AG10803 (cell line): ENCODE results near the gene MTUS2.

Experiments used
- DNase-seq: peaks from one replicate; pipeline ENCODE4 v3.0.0; 2010; ENCODE audit warnings: low read depth
- H3K4me3 ChIP-seq: 2 replicates; pipeline ENCODE4 v1.5.1; 2011; ENCODE audit warnings: mild to moderate bottlenecking, low read length, control low read depth
- CTCF ChIP-seq: conservative IDR thresholded peaks from 2 replicates; pipeline ENCODE4 v1.5.1; 2011; ENCODE audit warnings: mild to moderate bottlenecking, low read length, control low read depth, inconsistent platforms

Gene MTUS2

DNA sequence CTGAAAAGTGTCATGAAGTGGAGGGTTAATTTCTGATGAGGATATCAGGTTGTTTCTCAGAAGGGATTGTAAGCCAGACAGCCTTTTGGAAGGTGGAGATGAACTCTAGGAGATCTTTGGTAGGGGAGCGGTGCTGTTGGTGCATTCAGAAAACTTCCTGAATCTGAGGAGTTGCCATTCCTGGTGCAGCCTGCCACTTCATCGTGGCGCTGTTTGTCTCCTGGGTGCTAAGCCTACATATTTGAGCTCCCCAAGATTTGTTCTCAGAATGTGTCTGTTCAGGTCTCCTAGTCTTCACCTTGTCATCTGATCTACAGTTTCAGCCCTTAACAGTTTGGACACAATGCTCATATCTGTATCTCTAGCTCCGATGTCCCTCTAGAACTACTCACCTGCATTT, 285.6 kb downstream of the MTUS2 start:
- no peak for DNase-seq
- H3K4me3 ChIP-seq = no peak overlapping the region
- no peak for TF ChIP-seq CTCF

GRCh38 chr13:29106651-29107050, 286.5 kb downstream of the MTUS2 start:
- DNase-seq = peak; percentile 7

GRCh38 chr13:29108068-29108786, 288.1 kb downstream of the MTUS2 start:
- no peak for TF ChIP-seq CTCF
- DNase-seq = no peak
- no peak overlapping the region for H3K4me3 ChIP-seq

More at GRCh38 chr13:29106651-29107050, 286.5 kb downstream of the MTUS2 start:
- no peak for TF ChIP-seq CTCF
- H3K4me3 ChIP-seq = no peak overlapping the region

GRCh38 chr13:29109987-29110386, 289.8 kb downstream of the MTUS2 start:
- no peak overlapping the region for H3K4me3 ChIP-seq
- DNase-seq = no peak
- no peak for TF ChIP-seq CTCF

DNA sequence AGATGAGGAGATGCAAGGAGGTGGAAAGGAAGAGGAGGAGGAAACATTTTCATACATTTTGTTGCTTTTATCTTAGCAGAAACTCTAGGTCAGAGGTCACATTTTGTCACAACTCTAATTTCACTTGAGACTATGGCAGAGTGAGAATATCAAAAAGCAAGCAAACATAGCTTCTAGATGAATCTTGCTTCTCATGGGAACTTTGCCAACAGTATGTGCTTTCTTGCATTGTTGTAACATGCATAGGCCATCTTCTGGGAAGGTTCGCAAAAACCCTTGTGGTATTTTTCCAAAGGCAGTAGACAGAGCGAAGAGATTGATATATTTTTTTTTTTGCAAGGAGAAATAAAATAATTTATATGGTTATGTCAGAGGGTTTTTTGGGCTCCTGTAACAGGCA, 291.3 kb downstream of the MTUS2 start:
- no peak overlapping the region for H3K4me3 ChIP-seq
- TF ChIP-seq CTCF = no peak
- DNase-seq = peak; percentile 13

DNA sequence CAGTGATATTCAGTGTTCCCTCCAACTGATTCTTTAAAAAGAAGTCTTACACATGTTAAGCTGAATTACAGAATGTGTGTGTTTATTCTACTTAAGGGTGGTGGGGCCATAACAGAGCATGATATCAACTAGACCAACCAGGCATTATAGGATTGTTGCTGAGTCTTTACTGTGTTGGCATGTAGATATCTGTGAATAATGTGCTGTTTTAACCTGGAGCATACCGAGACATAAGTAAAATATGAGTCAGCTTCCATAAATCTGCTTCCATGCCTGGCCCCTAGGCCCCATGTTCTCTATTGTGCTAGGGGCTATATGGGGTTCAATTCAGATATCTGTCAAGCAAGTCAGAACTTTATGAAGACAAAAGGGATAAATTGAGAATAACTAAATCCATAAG, 295.7 kb downstream of the MTUS2 start:
- no peak for DNase-seq
- no peak overlapping the region for H3K4me3 ChIP-seq
- no peak for TF ChIP-seq CTCF

DNA sequence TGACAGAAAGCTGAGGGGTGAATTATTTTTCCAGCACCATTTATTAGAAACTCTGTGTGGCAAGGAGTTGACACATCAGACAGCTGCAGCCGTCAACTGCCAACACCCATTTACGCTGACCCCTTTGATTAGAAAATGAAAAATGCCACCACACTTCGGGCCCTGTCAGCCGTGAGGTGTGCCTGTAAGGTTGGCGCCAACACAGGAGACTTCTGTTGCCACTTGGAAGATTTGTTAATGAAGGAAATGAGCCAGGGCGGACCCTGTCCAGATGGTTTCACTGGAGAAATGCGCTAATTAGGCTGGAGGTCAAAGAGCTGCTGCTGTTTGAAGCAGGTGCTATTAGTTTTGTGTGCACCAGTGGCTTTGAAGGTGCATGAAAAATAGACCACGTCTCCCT, 297.5 kb downstream of the MTUS2 start:
- no peak overlapping the region for H3K4me3 ChIP-seq
- DNase-seq = no peak
- TF ChIP-seq CTCF = no peak
